ENCODE results near the gene TRIP10.

TRIP10 gene

DNA sequence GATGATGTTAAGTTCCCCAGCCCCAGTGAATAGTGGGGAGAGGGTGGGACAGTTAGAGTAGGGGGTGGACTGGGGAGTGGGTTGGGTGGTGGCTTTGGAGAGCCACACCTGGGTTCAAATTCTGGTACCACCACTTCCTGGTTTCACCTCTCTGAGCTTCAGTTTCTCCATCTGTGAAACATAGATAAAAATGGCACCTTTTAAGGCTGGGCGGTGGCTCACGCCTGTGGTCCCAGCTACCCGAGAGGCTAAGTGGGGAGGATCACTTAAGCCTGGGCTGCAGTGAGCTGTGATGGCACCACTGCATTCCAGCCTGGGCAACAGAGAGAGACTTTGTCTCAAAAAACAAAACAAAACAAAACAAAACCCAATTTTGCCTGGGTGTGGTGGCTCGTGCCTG, 38.9 kb downstream of the TRIP10 start:
- TF ChIP-seq BACH2 (CRISPR knock-in tag; IDR thresholded peaks at IDR 0.05; ENCODE audit: borderline replicate concordance) (no peak), ZC3H10 (CRISPR knock-in tag; IDR thresholded peaks at IDR 0.05) (no peak), GLIS3 (CRISPR knock-in tag; IDR thresholded peaks at IDR 0.05) (no peak), TSHZ2 (CRISPR knock-in tag; IDR thresholded peaks at IDR 0.05) (no peak), PPARA (CRISPR knock-in tag; IDR thresholded peaks at IDR 0.05; ENCODE audit: borderline replicate concordance) (no peak), ZFP3 (CRISPR knock-in tag; IDR thresholded peaks at IDR 0.05) (no peak), ZNF8 (CRISPR knock-in tag; IDR thresholded peaks at IDR 0.05) (no peak), TOX (CRISPR knock-in tag; IDR thresholded peaks at IDR 0.05; ENCODE audit: borderline replicate concordance) (no peak)
- TF ChIP-seq, protein P1, sequence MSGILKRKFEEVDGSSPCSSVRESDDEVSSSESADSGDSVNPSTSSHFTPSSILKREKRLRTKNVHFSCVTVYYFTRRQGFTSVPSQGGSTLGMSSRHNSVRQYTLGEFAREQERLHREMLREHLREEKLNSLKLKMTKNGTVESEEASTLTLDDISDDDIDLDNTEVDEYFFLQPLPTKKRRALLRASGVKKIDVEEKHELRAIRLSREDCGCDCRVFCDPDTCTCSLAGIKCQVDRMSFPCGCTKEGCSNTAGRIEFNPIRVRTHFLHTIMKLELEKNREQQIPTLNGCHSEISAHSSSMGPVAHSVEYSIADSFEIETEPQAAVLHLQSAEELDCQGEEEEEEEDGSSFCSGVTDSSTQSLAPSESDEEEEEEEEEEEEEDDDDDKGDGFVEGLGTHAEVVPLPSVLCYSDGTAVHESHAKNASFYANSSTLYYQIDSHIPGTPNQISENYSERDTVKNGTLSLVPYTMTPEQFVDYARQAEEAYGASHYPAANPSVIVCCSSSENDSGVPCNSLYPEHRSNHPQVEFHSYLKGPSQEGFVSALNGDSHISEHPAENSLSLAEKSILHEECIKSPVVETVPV (CRISPR knock-in tag; IDR thresholded peaks at IDR 0.05) = no peak
- TF ChIP-seq, protein P2, sequence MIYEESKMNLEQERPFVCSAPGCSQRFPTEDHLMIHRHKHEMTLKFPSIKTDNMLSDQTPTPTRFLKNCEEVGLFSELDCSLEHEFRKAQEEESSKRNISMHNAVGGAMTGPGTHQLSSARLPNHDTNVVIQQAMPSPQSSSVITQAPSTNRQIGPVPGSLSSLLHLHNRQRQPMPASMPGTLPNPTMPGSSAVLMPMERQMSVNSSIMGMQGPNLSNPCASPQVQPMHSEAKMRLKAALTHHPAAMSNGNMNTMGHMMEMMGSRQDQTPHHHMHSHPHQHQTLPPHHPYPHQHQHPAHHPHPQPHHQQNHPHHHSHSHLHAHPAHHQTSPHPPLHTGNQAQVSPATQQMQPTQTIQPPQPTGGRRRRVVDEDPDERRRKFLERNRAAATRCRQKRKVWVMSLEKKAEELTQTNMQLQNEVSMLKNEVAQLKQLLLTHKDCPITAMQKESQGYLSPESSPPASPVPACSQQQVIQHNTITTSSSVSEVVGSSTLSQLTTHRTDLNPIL (CRISPR knock-in tag; IDR thresholded peaks at IDR 0.05; ENCODE audit: low read depth) = no peak
- ATAC-seq = no peak

- no peak for ATAC-seq
- no peak for TF ChIP-seq ZNF8 (CRISPR knock-in tag; IDR thresholded peaks at IDR 0.05)
- TF ChIP-seq ISL1 (CRISPR knock-in tag; IDR thresholded peaks at IDR 0.05) = no peak
- no peak for TF ChIP-seq TSHZ2 (CRISPR knock-in tag; IDR thresholded peaks at IDR 0.05)
- no peak for TF ChIP-seq TOX (CRISPR knock-in tag; IDR thresholded peaks at IDR 0.05; ENCODE audit: borderline replicate concordance)
- TF ChIP-seq ZFP30 (CRISPR knock-in tag; IDR thresholded peaks at IDR 0.05) = no peak
- TF ChIP-seq PPARA (CRISPR knock-in tag; IDR thresholded peaks at IDR 0.05; ENCODE audit: borderline replicate concordance) = no peak
- no peak for TF ChIP-seq RARB (CRISPR knock-in tag; IDR thresholded peaks at IDR 0.05)
- TF ChIP-seq SNAI2 (CRISPR knock-in tag; IDR thresholded peaks at IDR 0.05) = no peak
- TF ChIP-seq ARNTL (CRISPR knock-in tag; IDR thresholded peaks at IDR 0.05; ENCODE audit: borderline replicate concordance, low read depth) = no peak
- no peak for TF ChIP-seq OSR1 (CRISPR knock-in tag; IDR thresholded peaks at IDR 0.05)
- no peak for TF ChIP-seq GLIS3 (CRISPR knock-in tag; IDR thresholded peaks at IDR 0.05)
- no peak for TF ChIP-seq BACH2 (CRISPR knock-in tag; IDR thresholded peaks at IDR 0.05; ENCODE audit: borderline replicate concordance)
- TF ChIP-seq ZNF565 (CRISPR knock-in tag; conservative IDR thresholded peaks at IDR 0.05; ENCODE audit: low read depth) = no peak
- TF ChIP-seq ZNF70 (CRISPR knock-in tag; IDR thresholded peaks at IDR 0.05) = no peak
- TF ChIP-seq TCF4 (CRISPR knock-in tag; IDR thresholded peaks at IDR 0.05; ENCODE audit: borderline replicate concordance) = no peak
- TF ChIP-seq ZFP3 (CRISPR knock-in tag; IDR thresholded peaks at IDR 0.05) = no peak
- TF ChIP-seq, protein P1 (CRISPR knock-in tag; IDR thresholded peaks at IDR 0.05) = no peak
- TF ChIP-seq CSDC2 (CRISPR knock-in tag; IDR thresholded peaks at IDR 0.05) = no peak
Measured at GRCh38 chr19:6779206-6779605, 39.7 kb downstream of the TRIP10 start.

- TF ChIP-seq PATZ1 (CRISPR knock-in tag; IDR thresholded peaks at IDR 0.05; ENCODE audit: borderline replicate concordance) (no peak), ZFP30 (CRISPR knock-in tag; IDR thresholded peaks at IDR 0.05) (no peak), ISL1 (CRISPR knock-in tag; IDR thresholded peaks at IDR 0.05) (no peak), RARB (CRISPR knock-in tag; IDR thresholded peaks at IDR 0.05) (no peak), ARNTL (CRISPR knock-in tag; IDR thresholded peaks at IDR 0.05; ENCODE audit: borderline replicate concordance, low read depth) (no peak)
- no peak for ATAC-seq
Measured at GRCh38 chr19:6787393-6787792, 47.9 kb downstream of the TRIP10 start.
